GM12891 (cell line): ENCODE measurements around the gene RHOXF1.
"Not testable (repeated sequence)": the region's sequence is repeated elsewhere in the genome, so short reads cannot be mapped to it uniquely, and the experiment has no call there.

Source experiments
- POLR2A ChIP-seq: IDR thresholded peaks from 2 replicates; pipeline ENCODE4 v1.6.1; 2011; ENCODE audit warnings: low read depth, low read length, control low read depth
- POLR2AphosphoS5 ChIP-seq: IDR thresholded peaks from 2 replicates; pipeline ENCODE4 v1.6.1; 2011; ENCODE audit warnings: low read depth, low read length, control low read depth
- TAF1 ChIP-seq: IDR thresholded peaks from 2 replicates; pipeline ENCODE4 v1.6.1; 2011; ENCODE audit warnings: low read depth, low read length, control low read depth

DNA sequence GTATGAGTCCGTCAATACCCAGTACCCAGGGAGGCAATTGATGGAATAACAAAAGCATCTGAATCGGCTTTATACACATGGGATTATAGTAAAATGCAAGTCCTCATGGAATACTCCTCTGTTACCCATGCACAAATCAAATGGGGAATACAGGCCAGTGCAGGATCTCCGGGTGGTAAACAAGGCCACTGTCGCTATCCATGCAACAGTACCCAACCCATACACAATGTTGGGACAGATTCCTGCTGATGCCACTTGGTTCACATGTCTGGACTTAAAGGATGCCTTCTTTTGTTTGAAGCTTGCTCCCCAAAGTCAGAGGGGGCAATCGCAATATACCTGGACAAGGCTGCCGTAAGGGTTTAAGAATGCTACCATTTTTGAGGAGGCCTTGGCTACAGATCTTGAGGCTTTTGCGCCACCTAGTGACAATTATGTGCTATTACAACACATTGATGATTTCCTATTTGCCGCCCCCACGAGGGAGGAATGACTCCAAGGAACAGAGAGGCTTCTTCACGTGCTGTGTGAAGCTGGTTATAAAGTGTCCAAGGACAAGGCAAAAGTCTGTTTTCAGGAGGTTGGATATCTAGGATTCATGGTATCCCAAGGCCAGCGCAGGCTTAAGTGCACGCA lies 34.5 kb upstream of the RHOXF1 start:
- not testable (repeated sequence) for TF ChIP-seq POLR2A, POLR2AphosphoS5, TAF1
